Type B pancreatic cell (in vitro differentiated cells): ENCODE results near the gene DBP. TPM values are rescaled to one million over a fixed set of nuclear protein-coding genes. Genes with fewer than 3 reads are reported as not detected.
A peak's percentile ranks its signal among the peaks of the same experiment; 100 is the strongest.

ENCODE experiments used
- DNase-seq: peaks from one replicate; pipeline ENCODE4 v3.0.0; 2021; ENCODE audit warnings: mixed read lengths; ENCODE audit not compliant: unreplicated experiment; ENCODE audit errors: extremely low spot score
- H3K27ac Mint-ChIP-seq: 2 replicates; pipeline ENCODE4 v1.8.0; 2021; ENCODE audit warnings: mild to moderate bottlenecking, mixed read lengths
- H3K27me3 Mint-ChIP-seq: 2 replicates; pipeline ENCODE4 v1.8.0; 2021; ENCODE audit warnings: mixed read lengths
- H3K36me3 Mint-ChIP-seq: 2 replicates; pipeline ENCODE4 v1.8.0; 2021; ENCODE audit warnings: mixed read lengths
- H3K4me1 Mint-ChIP-seq: one replicate; pipeline ENCODE4 v1.8.0; 2021; ENCODE audit warnings: mixed read lengths; ENCODE audit not compliant: unreplicated experiment
- H3K4me3 Mint-ChIP-seq: 2 replicates; pipeline ENCODE4 v1.8.0; 2021; ENCODE audit warnings: mild to moderate bottlenecking, mixed read lengths
- H3K9me3 Mint-ChIP-seq: 2 replicates; pipeline ENCODE4 v1.8.0; 2021; ENCODE audit warnings: mixed read lengths
- total RNA-seq: library from RNA; stranded (reverse); gene quantifications from 2 replicates; pipeline ENCODE4 v1.2.1, GENCODE V29; 2021; ENCODE audit warnings: low replicate concordance
- TF ChIP-seq, protein P1 (sequence below): fragments of 200-600 bp; sonication (generic); conservative IDR thresholded peaks from 2 replicates; pipeline ENCODE4 v1.5.0; 2021; ENCODE audit warnings: antibody characterized with exemption, mild to moderate bottlenecking

Gene DBP
- total RNA-seq, 1 donor from 2014 or later = 31.5 TPM

DNA sequence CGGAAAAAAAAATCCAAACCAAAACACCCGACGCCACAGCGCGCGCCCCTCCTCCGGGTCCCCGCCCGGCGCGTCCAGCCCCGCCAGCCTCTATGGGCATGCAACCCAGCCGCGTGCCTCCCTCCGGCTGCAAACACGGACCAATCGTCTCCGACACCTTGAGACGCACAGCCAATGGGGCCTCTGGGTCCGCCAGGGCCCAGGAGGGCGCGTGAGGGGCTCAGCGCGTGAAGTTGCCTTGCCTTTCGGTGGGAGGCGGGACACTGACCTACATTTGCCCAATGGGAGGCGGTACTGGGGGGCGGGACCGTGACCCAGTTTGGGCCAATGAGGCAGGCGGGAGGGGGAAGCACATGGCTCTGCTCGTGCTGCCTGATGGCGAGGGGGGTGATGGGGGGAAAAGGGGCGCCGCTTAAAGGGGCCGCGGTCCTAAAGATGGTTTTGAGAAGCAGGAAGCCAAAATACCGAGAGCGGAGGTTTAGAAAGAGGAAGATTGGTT is 319 bp upstream of the DBP start:
- Mint-ChIP-seq H3K9me3 (no peaks in the 10 kb centered on the region), H3K27ac (peak overlapping the region; percentile 96), H3K4me3 (peak overlapping the region; percentile 91), H3K4me1 (peaks cover 18% of the 10 kb centered on the region), H3K36me3 (peaks cover 13% of the 10 kb centered on the region), H3K27me3 (no peaks in the 10 kb centered on the region)
- TF ChIP-seq, protein P1, sequence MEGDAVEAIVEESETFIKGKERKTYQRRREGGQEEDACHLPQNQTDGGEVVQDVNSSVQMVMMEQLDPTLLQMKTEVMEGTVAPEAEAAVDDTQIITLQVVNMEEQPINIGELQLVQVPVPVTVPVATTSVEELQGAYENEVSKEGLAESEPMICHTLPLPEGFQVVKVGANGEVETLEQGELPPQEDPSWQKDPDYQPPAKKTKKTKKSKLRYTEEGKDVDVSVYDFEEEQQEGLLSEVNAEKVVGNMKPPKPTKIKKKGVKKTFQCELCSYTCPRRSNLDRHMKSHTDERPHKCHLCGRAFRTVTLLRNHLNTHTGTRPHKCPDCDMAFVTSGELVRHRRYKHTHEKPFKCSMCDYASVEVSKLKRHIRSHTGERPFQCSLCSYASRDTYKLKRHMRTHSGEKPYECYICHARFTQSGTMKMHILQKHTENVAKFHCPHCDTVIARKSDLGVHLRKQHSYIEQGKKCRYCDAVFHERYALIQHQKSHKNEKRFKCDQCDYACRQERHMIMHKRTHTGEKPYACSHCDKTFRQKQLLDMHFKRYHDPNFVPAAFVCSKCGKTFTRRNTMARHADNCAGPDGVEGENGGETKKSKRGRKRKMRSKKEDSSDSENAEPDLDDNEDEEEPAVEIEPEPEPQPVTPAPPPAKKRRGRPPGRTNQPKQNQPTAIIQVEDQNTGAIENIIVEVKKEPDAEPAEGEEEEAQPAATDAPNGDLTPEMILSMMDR = no peak
- DNase-seq = peak; percentile 99

DNA sequence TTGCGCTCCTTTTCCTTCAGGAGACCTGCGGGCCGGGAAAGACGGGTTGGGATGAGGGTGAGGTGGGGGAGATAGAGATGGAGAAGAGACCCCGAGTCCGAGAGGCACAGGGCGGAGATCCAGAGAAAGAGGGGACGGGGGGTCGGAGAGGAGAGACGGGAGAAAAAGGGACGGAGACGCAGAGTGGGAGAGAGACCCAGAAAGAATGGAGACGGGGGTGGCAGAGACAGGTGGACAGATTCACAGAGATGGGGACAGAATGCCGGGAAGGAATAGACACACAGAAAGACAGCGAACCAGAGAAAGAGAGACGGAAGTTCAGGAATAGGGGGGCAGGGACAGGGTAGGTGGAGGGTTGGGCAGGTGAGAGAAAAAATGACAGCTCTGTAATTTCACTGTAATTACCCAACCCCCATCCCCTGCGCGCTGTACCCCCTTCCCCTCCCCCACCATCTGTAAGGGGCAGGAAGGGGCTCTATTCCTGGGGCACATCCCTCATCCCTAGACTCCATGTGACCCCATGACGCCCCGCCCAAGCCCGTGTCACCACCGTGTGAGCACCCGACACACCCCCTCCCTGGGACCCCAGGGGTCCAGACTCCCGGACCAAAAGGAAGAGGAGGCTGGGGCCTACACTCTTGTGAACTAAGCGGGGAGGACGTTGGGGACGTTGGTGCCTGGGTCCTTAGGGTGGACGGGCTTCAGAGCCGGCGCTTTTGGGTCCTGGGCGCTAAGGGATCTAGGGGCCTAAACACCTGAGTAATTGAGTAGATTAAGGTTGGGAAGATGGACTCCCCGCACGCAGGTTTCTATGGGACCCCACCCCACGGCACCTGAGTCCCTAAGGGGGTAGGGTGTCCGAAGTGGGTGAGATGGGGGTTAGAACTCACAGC is 967 bp downstream of the DBP start:
- peak overlapping the region; percentile 96 for H3K27ac Mint-ChIP-seq
- TF ChIP-seq, protein P1 = no peak
- H3K27me3 Mint-ChIP-seq = no peaks in the 10 kb centered on the region
- H3K4me3 Mint-ChIP-seq = peak overlapping the region; percentile 91
- peaks cover 15% of the 10 kb centered on the region for H3K36me3 Mint-ChIP-seq
- no peaks in the 10 kb centered on the region for H3K9me3 Mint-ChIP-seq
- peaks cover 24% of the 10 kb centered on the region for H3K4me1 Mint-ChIP-seq
- no peak for DNase-seq

DNA sequence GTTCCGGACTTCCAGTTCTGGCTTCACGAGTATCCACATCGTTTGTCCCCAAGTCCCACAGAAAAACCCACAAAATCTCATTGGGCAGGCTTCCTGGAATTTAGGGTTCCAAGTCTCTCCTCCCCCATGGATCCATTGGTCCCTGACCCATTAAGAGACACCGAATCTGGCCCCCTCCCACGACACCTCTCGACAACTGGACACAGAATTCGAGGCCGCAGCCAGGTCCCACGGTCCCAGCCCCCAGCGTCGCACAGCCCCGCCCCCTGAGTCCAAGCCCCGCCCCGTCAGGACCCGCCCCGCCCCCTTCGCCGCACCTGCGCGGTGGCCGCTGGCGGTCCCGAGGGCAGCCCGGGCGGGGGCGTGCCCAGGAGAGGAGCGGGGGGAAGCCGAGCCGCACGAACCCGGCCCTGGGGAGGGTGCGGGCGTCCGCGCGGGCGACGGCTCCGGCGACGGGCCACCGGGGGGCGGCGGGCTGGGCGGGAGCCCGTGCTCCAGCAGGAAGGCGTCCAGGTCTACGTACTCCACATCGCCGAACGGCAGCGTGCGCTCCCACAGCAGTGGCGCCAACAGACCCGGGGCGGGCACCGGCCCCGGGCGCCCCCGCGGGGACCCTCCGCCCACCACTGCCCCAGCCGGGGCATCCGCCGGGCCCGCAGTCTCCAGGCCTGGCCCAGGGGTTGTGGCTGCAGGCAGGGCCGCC is 1.8 kb downstream of the DBP start:
- Mint-ChIP-seq H3K9me3 (no peaks in the 10 kb centered on the region), H3K27ac (peak overlapping the region; percentile 96), H3K27me3 (no peaks in the 10 kb centered on the region), H3K4me3 (peak overlapping the region; percentile 91), H3K4me1 (peaks cover 25% of the 10 kb centered on the region), H3K36me3 (peaks cover 15% of the 10 kb centered on the region)
- TF ChIP-seq, protein P1 = no peak
- peak; percentile 82 for DNase-seq

DNA sequence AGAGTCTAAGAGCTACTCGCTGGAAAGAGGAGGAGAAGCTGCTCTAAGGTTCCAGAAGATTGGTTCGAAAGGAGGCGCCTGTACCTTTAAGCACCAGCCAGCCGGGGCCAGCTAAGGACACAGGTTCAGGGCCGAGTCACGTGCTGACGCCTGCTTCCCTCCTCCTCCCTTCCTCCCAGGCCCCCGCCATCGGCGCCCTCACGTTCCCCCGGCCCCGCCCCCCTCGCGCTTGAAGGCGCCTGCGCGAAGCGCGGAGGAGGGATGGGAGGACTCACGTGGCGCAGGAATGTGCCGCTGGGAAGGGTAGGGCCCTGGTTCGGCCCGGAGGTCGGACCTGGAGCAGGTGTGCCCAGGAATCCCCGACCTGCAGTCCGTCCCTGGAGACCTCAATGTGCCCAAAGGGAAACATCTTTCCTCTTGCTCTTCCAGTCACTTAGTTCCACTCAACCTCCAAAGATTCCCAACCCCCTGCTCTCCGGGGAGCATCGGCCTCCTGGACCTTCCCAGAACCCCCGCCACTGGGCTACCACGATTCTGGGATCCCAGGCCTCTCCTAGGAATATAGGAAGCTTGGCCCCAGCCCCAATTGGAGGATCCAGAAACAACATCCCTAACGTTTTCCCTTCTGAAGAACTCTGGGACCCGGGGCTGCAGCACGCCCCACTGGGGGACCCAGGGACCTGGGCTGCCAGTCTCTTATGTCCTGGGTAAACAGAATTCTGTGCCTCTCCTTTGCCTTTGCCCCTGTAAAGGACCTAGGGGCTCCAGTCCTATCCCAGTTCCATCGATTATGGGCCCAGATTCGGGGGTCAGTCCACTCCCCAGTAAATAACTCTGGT is 2.5 kb downstream of the DBP start:
- peak overlapping the region; percentile 96 for H3K27ac Mint-ChIP-seq
- H3K9me3 Mint-ChIP-seq = no peaks in the 10 kb centered on the region
- peaks cover 15% of the 10 kb centered on the region for H3K36me3 Mint-ChIP-seq
- H3K4me1 Mint-ChIP-seq = peaks cover 32% of the 10 kb centered on the region
- H3K27me3 Mint-ChIP-seq = no peaks in the 10 kb centered on the region
- DNase-seq = peak; percentile 97
- TF ChIP-seq, protein P1 = no peak
- H3K4me3 Mint-ChIP-seq = peak overlapping the region; percentile 86

DNA sequence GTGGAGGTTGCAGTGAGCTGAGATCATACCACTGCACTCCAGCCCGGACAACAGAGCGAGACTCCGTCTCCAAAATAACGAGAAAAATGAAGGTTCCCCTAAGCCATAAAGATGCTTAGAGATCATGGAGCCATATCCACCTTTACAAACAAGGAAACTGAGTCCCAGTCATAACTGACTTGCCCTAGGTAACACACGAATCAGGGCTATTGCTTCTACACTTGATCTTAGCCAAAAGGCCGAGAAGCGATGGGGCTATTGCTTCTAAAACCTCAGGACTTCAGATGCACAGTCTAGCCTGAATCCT is 3.2 kb downstream of the DBP start:
- H3K4me3 Mint-ChIP-seq = peak overlapping the region; percentile 86
- peak overlapping the region; percentile 96 for H3K27ac Mint-ChIP-seq
- DNase-seq = no peak
- no peaks in the 10 kb centered on the region for H3K9me3 Mint-ChIP-seq
- TF ChIP-seq, protein P1 = no peak
- peaks cover 12% of the 10 kb centered on the region for H3K36me3 Mint-ChIP-seq
- peaks cover 34% of the 10 kb centered on the region for H3K4me1 Mint-ChIP-seq
- H3K27me3 Mint-ChIP-seq = no peaks in the 10 kb centered on the region
